Measurements from ENCODE around the gene AMZ2.
"Not testable (repeated sequence)": the region's sequence is repeated elsewhere in the genome, so short reads cannot be mapped to it uniquely, and the experiment has no call there.

Gene AMZ2

GRCh38 chr17:68255731-68256538, 8.1 kb downstream of the AMZ2 start:
- DNase-seq, result no peak

- not testable (repeated sequence) for DNase-seq
Observed at GRCh38 chr17:68256701-68257100, 8.9 kb downstream of the AMZ2 start.

- no peak for DNase-seq
Observed at GRCh38 chr17:68257934-68258333, 10.1 kb downstream of the AMZ2 start.

GRCh38 chr17:68258890-68259647, 11.2 kb downstream of the AMZ2 start:
- peak; percentile 73 for DNase-seq

GRCh38 chr17:68259648-68259951, 11.8 kb downstream of the AMZ2 start:
- not testable (repeated sequence) for DNase-seq

- no peak for DNase-seq
Observed at GRCh38 chr17:68260051-68260762, 12.4 kb downstream of the AMZ2 start.

GRCh38 chr17:68262467-68262866, 14.6 kb downstream of the AMZ2 start:
- DNase-seq, result not testable (repeated sequence)

GRCh38 chr17:68263101-68263681, 15.3 kb downstream of the AMZ2 start:
- not testable (repeated sequence) for DNase-seq

GRCh38 chr17:68265833-68266232, 18.0 kb downstream of the AMZ2 start:
- not testable (repeated sequence) for DNase-seq

- DNase-seq, result peak; percentile 49
Observed at GRCh38 chr17:68273722-68274121, 25.9 kb downstream of the AMZ2 start.

- peak; percentile 36 for DNase-seq
Observed at GRCh38 chr17:68276339-68276738, 28.5 kb downstream of the AMZ2 start.

GRCh38 chr17:68277807-68278206, 30.0 kb downstream of the AMZ2 start:
- DNase-seq, result peak; percentile 4

- not testable (repeated sequence) for DNase-seq
Observed at GRCh38 chr17:68281965-68282364, 34.1 kb downstream of the AMZ2 start.

- no peak for DNase-seq
Observed at GRCh38 chr17:68288375-68288774, 40.5 kb downstream of the AMZ2 start.

- no peak for DNase-seq
Observed at GRCh38 chr17:68288804-68289203, 41.0 kb downstream of the AMZ2 start.

- DNase-seq, result no peak
Observed at GRCh38 chr17:68289473-68289872, 41.6 kb downstream of the AMZ2 start.

- no peak for DNase-seq
Observed at GRCh38 chr17:68289936-68290267, 42.1 kb downstream of the AMZ2 start.

- peak; percentile 76 for DNase-seq
Observed at GRCh38 chr17:68290268-68290954, 42.6 kb downstream of the AMZ2 start.

- DNase-seq, result peak; percentile 89
Observed at GRCh38 chr17:68290955-68291835, 43.4 kb downstream of the AMZ2 start, which contains the start of the genes ARSG and SLC16A6. Gene ARSG, plus strand, starts transcription at chr17:68291495. Its CDS starts 15,999 bp downstream, at chr17:68307494. Gene SLC16A6, minus strand, starts transcription at chr17:68291127. Its CDS starts 12,807 bp downstream, at chr17:68278320.

GRCh38 chr17:68291836-68292688, 44.2 kb downstream of the AMZ2 start:
- DNase-seq, result peak; percentile 94

- DNase-seq, result no peak
Observed at GRCh38 chr17:68292689-68293040, 44.8 kb downstream of the AMZ2 start.

Measured in islet precursor cell (in vitro differentiated cells).